Activated CD8-positive, alpha-beta memory T cell treated with anti-CD3 and anti-CD28 coated beads, Interleukin-2, amount 50 U/mL, for 48 hours (primary cell): ENCODE results near the gene NEAT1.
A peak's percentile ranks its signal among the peaks of the same experiment; 100 is the strongest.
"Not testable (repeated sequence)": the region's sequence is repeated elsewhere in the genome, so short reads cannot be mapped to it uniquely, and the experiment has no call there.

Experiments
- DNase-seq: peaks from one replicate; pipeline ENCODE4 v3.0.0-alpha.2; 2020

Gene NEAT1

DNA sequence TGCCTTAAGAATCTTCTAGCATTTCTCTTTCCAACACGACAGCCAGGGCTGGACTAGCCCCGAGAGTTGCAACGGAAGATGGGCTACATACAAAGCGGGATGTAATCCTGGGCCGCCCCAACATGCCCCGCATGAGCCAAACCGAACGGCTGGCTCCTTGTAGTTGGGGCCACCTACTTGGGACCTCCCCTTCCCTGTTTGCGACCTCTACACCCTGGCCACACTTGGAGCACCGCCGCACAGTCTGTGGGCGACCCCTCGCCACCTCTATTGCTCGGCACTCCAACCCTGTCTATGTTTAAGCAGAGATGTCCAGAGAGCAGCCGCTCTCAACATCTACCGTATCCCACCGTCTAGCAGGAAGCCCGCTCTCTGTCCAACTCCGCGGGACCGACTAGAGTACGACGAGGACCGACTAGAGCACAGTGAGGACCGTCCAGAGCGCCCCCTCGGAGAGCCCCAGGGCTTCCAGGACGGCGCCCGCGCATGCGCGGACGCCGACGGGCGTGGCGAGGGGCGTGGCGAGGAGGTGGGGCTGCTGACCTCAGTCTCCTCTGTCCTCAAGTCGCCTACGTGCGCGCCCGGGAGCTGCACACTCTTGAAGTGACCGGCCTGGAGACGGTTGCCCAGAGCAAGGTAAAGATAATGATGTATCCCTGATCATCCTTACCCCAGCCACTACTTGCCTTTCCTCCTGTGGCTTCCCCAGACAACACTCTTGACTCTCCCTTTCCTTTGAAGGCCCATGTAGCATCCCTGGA is 32.3 kb downstream of the NEAT1 start:
- DNase-seq = peak; percentile 94

- no peak for DNase-seq
Observed at GRCh38 chr11:65456418-65456817, 33.8 kb downstream of the NEAT1 start.

DNA sequence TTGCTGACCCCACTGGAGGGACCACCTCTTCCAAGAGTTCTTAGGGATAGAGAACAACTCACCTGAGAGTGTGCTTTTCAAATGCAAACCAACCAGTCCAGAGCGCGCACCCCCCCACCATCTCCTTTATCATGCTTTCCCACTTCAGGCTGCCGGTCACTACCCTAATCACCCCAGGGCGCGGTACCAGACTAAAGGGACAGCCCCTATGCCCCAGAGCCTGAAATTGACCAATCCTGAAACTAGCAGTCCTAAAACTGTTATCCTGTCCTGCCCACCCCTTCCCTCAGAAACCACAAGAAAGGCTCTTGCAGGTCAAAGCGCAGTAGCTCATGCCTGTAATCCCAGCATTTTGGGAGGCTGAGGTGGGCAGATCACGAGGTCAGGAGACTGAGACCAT is 37.0 kb downstream of the NEAT1 start:
- no peak for DNase-seq

GRCh38 chr11:65465471-65465870 is 42.9 kb downstream of the NEAT1 start:
- DNase-seq = not testable (repeated sequence)

GRCh38 chr11:65467306-65467705 is 44.7 kb downstream of the NEAT1 start:
- DNase-seq = not testable (repeated sequence)

- no peak for DNase-seq
Observed at GRCh38 chr11:65468874-65469333, 46.3 kb downstream of the NEAT1 start.

GRCh38 chr11:65470433-65471049 is 47.9 kb downstream of the NEAT1 start:
- no peak for DNase-seq

GRCh38 chr11:65471447-65471891 is 48.9 kb downstream of the NEAT1 start:
- DNase-seq = peak; percentile 68

- DNase-seq = not testable (repeated sequence)
Observed at GRCh38 chr11:65472588-65473277, 50.1 kb downstream of the NEAT1 start.

DNA sequence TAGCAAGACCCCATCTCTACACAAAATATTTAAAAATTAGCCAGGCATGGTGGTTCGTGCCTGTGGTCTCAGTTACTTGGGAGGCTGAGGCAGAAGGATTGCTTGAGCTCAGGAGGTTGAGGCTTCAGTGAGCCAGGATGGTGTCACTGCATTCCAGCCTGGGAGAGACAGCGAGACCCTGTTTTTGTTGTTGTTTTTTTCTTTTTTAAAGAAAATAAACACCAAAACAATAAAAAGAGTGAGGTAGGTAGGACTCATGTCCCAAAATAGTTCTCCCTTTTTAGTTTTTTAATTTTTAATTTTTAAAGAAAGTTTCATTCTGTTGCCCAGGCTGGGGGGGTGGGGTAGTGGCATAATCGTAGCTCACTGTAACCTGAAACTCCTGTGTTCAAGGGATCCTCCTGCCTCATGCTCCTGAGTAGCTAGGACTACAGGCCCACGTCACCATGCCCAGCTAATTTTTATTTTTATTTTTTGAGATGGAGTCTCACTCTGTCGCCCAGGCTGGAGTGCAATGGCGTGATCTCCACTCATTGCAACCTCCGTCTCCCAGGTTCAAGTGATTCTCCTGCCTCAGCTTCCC is 50.8 kb downstream of the NEAT1 start:
- no peak for DNase-seq

GRCh38 chr11:65474864-65475263 is 52.3 kb downstream of the NEAT1 start:
- DNase-seq = no peak

DNA sequence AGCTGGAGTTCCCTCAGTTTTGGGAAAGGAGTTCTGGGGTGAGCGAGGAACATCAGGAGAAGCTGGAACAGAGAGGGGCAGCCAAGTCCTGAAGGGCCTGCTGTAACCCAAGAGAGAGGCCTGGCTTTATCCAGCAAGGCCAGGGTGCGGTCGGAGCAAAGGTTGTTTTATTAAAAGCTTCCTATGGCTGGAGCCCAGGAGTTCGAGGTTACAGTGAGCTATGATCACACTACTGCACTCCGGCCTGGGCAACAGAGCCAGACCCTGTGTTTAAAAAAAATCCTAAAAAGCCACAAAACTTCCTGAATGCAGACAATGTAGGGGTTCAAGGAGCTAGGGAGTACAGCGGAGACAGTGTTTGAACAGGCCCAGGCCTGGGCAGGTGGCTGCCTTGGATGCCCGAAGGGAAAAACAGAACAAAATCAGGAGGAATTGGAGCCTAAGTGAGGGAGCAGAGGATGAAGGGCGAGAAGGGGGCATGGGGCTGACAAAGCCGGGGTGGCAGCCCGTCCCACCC is 54.1 kb downstream of the NEAT1 start:
- DNase-seq = no peak

- peak; percentile 96 for DNase-seq
Observed at GRCh38 chr11:65477149-65477965, 54.8 kb downstream of the NEAT1 start.

DNA sequence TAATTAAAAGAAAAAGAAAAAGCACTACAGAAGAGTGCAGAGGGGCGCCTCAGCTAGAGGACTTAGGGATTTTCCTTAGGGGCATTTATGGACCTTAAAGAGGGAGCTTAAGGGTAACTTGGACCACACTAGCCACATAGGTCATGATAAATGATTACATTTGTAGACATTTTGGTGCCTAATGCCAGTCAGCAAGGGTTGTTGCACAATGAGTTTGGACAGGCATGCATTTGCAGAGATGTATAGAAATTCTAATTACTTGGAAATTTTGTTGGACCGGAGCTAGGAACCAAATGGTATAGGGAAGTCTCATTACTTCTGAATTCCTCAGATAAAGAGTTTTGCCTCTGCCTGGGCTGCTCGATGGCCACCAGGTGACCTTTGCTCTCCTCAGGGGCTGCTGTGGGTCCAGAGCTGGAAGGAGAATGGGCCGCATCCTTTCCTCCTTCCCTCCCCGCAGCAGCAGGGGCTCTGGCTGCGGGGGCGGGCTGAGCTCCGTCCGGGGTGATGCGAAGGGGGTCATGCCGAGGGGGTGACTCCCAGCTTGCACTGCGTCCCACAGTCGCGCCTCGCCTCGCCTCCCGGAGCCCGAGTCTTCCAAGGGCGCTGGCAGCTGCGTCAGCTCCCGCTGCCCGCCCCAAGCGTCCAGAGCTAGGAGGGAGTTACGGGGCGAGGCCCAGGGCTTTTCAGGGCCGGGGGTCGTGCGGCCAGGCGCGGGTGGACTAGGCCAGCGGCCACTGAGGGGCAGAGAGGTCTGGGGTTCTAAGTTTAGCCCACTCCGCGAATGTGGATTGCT is 56.0 kb downstream of the NEAT1 start:
- no peak for DNase-seq

DNA sequence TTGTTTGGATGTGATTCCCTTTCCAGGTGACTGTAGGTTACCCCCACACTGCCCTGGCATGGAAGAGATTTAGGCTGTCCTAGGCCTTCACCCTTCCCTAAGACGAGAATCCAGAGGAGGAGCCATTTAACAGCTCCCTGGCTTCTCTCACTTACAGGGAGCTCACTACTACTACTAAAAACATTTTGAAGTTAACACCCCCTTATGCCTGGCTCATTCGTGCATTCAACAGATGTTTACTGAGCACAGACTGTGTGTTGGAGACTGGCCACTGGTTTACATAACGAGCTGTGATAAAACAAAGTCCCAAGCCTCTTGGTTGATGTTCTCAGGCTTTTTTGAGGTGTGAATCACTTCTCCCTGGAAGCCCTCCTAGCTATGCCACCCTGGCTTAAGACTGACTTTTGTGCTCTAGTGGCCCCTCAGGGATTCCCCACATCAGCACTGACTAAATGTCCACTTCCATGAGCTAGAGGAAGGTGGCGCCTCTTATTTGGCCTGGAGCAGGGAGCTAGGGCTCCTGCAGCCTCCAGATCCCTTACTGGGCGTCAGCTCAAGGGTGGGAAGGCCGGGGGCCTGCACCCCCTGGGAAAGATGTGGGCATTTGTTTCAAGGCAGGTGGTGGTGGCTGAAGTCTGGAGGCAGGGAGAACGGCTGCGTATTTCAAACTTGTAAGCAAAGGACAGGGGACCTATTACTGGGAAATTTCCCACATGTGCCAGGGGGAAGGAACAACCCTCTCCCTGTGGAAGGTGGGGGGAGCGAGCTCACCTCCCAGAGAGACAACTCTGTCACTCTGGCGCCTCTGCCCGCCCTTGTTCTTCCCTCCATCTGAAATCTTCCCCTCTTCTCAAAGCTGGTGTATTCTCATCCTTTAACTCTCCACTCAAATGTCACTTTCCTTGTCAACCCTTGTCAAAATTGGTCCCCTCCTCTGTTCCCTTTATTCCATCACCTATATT is 56.9 kb downstream of the NEAT1 start:
- DNase-seq = no peak

GRCh38 chr11:65482306-65482850 is 59.8 kb downstream of the NEAT1 start:
- DNase-seq = no peak

GRCh38 chr11:65485920-65486219 is 63.3 kb downstream of the NEAT1 start:
- DNase-seq = no peak

GRCh38 chr11:65486570-65487466 is 64.2 kb downstream of the NEAT1 start:
- no peak for DNase-seq
